Measurements from ENCODE around the gene TRIM7.
"Not testable (repeated sequence)": the region's sequence is repeated elsewhere in the genome, so short reads cannot be mapped to it uniquely, and the experiment has no call there.

Gene TRIM7

DNA sequence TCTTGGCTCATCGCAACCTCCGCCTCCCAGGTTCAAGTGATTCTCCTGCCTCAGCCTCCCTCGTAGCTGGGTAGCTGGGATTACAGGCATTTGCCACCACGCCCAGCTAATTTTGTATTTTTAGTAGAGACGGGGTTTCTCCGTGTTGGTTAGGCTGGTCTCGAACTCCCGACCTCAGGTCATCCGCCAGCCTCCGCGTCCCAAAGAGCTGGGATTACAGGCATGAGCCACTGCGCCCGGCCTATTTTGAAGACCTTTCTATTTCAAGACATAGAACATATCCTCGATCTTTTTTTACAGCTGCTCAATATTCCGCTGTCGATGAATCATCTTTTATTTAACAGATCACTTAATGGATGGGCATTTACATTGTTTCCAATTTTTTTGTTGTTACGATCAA lies 5.7 kb upstream of the TRIM7 start:
- DNase-seq = not testable (repeated sequence)

DNA sequence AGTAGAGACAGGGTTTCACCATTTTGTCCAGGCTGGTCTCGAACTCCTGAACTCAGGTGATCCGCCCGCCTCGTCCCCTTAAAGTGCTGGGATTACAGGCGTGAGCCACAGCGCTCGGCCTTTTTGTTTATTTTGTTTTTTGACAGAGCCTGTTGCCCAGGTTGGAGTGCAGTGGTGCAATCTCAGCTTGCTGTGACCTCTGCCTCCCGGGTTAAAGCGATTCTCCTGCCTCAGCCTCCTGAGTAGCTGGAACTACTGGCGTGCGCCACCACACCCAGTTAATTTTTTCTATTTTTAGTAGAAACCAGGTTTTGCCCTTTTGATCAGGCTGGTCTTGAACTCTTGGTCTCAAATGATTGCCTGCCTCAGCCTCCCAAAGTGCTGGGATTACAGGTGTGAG lies 5.2 kb upstream of the TRIM7 start:
- DNase-seq = not testable (repeated sequence)

DNA sequence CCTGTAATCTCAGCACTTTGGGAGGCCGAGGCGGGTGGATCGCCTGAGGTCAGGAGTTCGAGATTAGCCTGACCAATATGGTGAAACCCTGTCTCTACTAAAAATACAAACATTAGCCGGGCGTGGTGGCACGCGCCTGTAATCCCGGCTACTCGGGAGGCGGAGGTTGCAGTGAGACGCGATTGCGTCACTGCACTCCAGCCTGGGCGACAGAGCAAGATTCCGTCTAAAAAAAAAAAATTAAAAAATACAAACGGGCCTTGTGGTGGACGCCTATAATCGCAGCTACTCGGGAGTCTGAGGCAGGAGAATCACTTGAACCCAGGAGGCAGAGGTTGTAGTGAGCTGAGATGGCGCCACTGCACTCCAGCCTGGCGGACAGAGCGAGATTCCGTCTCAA lies 4.0 kb upstream of the TRIM7 start:
- DNase-seq = not testable (repeated sequence)

DNA sequence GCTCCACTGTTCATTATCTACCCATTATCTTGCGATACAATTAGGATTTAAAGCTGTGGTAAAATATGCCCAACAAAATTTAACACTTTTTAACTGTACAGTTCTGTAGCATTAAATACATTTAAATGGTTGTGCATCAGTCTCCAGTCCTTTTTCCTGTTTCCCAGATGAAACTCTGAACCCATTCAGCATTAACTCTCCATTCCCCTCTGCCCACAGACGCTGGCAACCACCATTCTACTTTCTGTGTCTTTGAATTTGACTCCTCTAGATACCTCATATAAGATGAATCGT lies 2.9 kb upstream of the TRIM7 start:
- DNase-seq = no peak

DNA sequence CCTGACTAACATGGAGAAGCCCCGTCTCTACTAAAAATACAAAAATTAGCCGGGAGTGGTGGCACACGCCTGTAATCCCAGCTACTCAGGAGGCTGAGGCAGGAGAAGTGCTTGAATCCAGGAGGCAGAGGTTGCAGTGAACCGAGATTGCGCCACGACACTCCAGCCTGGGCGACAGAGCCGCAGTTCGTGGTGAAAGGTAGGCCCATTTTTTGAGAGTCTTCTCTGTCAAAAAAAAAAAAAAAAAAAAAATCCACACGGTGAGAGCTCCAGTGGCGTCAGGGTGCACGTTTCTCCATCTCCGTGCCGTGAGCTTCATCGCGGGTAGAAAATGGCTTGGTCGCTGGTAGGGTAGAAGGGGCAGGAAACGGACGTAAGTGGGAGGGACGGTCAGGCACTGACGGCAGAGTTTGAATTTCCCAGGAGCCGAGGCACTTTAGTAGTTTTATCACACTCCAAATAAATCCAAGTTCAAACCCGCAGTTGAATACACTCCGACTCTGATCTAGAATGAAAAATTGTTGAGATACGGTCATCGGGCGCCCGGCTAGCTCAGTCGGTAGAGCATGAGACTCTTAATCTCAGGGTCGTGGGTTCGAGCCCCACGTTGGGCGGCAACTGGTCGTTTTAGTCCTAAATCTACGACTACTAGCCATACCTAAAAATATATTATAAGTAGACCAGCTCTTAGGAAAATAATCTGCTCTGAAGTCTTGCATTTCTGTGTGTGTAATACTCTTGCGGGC lies 2.4 kb upstream of the TRIM7 start:
- DNase-seq = peak; percentile 95

DNA sequence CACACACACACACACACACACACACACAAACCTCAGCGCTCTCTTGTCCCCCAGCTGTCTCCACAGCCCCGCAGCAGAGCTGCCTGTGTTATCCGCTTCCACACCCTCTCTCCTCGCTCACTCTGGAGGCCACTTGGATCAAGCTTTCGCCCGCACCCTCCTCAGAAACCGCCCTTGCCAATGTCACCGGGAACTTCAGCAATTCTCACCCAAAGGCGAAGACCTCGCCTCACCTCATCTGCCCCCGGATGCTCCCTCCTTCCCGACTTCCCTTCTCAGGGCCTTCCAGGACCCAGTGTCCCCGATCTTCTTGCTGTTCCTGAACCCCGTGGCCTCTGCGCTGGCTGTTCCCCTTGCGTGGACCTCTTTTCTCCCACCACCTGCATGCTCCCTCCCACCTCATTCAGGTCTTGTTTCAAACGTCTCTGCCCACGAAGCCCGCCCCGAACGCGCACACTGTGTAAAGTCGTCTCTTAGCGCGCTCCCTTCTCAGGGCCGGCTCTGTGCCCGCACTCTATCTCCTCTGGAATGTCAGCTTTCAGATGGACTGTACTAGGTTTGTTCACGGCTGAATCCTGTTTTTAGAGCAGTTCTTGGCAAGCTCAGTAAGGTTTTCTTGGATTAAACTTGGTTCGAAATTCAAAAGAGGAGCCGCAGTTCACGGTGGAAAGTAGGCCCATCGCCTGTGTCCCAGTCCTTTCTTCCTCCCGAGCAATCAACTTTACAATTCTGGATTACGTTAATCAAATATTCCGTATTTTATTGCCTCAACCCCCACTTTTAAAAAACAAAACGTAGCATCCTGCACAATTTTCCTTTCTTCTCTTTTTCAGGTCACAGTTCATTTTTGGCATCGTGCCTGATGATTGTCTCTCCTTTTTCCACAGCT lies 1.0 kb upstream of the TRIM7 start:
- peak; percentile 29 for DNase-seq

DNA sequence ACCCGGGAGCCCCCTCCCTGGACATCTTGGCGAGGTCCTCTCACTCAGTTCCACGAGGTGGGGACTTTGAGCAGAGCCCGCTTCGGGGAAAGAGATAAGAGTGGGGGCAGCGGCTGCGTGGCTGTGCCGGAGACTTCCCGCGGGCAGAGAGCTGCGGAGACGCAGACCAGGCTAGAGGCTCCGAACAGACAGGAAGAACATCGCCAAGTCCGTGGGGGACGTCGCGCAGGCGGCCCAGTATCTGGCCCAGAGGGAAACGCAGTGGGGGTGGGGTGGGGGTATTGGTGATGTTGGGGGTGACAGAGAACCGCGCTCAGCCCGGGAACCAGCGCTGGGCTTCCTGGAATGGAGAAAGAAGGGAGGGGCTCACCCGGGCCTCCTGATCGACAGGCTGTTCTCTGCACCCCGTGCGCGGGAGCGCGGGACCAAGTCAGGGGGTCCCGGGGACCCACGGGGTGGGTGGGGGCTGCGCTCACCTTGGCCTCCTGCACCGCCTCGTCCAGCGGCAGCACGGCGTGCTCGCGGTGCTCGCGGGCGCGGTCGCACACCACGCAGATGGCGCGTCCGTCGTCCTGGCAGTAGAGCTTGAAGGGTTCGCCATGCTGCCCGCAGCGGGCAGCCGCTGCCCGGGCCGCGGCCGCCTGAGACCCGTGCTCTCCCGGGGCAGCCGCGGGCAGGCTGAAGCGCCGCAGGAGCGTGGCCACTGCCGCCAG lies 727 bp downstream of the TRIM7 start:
- DNase-seq = peak; percentile 46

DNA sequence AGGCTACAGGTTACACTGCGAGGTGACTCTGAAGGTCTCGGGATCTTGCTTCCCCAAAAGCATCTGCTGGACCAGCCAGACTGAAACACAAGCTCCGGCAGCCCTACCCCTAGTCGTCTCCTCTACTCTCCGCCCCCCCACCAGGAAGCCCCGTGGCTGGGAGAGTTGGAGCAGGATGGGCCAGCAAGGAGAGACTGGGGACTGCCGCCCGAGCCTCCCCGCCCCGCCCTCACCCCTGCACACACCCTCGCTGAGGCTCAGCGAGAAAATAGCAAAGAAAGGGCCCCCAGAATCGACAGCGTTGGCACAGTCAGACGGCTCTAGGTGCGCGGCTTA lies 1.3 kb downstream of the TRIM7 start:
- DNase-seq = no peak

DNA sequence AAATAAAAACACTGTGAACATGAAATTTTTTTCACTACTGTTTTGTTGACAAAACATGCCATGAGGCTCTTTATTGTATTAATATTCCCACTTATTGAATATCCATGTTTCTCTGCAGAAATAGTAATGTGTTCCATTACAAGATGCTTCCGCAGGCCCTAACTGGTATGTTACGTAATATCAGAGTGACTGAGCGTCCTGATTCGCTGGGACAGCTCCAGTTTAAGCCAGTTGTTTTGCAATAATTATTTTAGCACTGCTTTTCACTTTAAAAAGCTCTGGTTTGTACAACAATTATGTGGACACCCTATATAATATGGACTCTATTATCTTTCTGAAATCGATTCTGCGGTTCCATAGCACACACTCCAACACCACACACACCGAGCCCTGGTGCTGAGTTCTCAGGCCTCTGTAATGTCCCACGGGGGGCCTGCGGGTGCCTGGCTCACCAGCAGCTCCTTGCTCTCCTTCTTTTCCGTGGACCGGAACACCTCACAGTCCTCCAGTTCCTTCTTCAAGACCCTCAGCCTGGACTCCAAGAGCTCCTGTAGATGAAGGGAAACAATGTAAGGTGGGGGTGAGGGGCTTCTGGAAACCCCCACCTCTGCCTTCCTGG lies 1.8 kb downstream of the TRIM7 start:
- no peak for DNase-seq

DNA sequence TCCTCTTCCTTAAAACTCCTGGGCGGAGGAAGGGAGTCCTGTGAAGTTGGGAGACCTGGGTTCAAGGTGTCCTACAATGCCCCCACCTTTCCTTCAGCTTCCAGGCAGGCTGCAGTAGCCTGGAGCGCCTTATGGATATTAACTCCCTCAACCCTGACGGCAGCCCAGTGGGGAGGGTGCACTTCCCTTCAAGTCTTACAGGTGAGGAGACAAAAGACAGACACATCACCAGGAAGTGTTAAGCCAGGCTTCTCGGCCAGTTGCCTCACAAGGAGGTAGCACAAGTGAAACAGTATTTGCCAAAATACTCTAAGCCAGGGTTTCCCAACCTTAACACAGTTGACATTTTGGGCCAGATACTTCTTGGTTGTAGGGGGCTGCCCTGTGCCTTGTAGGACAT lies 4.2 kb downstream of the TRIM7 start:
- DNase-seq = no peak

DNA sequence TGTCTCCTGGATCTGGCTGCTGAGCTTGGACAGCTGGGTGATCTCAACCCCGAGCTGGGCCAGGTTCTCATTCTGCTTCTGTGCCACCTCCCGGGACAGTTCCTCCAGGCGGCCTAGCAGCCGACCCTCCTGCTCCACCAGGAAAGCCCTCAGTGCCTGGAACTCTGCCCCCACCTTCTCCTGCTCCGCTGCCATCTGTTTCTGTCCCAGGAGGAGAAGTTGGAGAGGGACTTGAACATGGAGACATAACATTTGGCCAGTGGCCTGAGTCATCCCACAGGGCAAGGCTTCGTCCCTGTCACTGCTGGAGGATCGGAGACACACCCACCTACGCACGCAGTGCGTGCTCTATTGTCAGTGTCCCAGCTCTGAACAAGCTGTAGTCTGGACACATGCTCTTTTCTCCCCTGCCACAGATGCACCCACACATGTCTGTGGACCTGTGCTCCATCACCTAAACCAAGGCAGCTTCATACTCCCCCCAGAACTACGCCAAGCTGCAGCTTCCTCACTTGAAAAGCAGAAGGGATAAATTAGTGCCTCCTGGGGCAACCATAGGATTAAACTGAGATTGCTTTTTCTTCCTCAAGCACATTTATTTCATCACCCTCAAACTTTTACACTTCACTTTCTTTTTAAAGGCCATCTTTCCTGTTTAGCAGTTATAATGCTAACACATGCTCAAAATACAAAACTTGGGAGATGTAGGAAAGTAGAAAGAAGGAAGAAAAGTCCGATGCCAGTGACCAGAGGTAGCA lies 4.9 kb downstream of the TRIM7 start:
- DNase-seq = no peak

DNA sequence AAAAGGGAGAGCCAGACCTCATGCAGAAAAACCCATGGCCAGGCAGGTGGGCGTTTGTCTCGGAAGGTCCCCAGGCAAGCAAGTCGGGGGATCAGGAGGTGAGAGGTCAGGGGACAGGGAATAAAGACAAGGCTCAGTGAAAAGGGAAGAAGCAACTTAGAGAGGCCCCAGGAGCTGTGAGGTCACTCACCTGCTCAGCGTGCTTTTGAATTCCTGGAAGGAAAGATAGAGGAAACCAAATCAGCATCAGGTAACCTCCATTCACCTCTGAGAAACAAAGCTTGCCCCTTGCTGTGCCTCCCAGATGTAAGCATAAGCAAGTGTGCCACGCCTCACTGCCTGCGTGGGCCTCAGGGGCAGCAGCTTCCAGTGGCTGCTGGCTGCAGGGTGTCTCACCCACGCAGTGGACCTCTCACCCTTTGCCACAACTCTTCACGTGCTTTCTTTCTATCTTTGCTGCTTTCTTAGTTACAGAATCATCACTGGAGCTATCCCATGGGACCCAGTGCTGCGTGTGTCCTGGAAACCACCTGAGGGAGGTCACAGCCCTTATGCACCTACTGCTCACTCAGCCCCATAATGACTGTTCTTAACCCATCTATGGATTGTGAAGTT lies 6.0 kb downstream of the TRIM7 start:
- no peak for DNase-seq

DNA sequence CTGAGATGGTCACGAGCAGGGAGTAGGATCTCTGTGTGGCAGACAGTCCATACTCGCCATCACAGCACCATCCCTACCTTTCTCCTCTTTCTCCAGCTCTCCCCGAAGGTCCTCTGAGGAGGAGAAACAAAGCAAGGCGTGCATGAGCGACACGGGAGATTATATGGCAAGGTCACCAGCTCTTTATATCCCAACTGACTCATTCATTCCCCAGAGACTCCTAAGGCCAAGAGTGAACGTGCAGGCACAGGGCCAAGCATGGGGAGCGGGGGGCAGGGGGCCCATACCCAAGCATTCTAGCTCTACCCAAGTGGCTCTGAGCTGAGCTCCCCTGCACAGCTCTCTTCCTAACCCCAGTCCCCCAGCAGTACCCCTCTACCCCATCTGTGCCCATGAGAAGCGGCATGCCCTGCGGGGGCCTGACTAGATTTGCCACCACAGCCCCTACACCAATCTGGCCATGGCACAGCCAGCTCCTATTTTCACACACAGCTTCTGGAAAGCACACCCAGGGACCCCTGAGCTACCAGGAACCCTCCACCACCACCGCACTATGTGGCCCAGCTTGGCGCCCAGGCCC lies 6.8 kb downstream of the TRIM7 start:
- no peak for DNase-seq

DNA sequence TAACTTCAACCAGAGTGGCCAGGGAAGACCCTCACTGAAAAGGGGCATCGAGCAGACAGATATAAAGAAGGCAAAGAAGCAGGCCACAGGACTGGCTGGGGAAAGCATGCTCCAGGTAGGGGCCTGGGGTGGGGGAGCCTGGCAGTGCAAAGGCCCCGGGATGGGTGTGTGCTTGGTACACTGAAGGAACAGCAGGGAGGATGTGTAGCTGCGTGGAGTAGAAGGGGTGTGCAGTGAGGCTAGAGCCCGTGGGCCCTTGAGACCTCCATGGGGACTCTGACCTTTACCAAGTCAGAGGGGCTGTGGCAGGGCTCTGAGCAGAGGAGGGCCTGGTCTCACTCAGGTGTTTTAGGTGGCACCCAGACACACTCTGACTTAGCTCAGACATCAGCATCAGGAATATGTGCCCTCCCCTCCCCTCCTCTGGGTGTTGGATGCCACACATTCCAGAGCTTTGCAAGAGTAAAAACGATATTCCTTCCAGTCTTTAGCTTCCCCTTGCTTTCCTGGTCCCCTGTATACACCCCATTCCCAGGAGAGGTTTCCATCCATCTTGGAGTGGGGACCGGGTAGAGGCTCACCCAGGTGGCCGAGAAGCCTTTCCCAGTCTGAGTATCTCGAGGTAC lies 7.6 kb downstream of the TRIM7 start:
- DNase-seq = peak; percentile 22

DNA sequence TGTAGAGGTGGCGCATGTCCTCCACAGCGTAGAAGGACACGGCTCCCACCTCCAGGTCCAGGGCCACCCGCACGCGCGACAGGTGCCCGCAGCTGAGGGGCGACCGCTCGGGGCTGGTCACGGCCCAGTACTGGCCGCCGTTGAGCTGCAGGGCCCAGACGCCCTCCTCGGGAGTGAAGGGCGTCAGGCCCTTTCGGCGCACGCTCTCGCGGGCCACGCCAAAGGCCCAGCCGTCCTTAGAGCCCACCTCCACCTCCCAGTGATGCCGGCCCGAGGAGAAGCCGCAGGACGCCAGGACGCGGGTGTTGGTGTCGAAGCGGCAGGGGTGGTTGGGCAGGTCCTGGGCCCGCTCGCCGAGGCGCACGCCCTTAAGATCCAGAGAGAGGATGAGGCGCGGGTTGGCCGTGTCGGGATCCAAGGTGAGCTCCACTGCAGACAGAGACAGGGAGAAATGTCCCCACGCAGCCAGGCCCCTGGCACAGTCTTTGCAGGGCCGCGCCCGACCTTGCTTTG lies 9.7 kb downstream of the TRIM7 start:
- no peak for DNase-seq

DNA sequence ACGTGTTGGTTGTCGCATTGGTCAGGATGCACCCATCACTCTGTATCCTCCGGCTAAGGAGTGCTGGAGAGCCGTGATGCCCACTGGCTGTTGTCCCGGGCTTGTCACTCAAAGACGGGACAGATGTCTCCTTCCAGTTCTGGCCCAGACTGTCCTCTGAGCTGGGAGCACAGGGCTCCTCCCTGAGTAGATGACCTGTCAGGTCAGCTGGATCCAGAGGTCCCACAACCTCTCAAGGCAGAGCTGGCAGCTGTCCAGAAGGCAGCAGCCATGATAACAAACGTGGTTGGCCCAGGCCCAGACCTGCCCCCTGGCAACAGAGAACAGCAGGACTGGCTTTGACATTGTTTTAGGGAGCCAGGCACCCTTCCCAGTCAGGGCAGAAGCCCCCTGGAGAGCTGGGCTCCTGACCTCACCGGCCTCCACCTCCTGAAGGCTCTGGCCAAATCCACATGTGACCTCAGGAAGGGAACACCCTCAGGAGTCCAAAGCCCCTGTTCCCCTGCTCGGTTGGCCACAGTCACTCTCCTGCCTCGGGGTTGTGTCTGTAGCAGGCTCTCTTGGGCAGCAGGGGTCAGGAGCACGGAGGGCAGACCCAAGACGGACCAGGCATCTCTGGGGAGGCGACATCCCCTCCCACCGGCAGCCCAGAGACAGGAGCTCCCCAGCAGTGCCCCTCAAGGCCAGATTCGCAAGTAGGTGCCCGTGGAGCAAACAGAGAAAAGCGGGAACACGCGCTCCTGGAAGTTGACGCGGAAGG lies 10.3 kb downstream of the TRIM7 start:
- no peak for DNase-seq

DNA sequence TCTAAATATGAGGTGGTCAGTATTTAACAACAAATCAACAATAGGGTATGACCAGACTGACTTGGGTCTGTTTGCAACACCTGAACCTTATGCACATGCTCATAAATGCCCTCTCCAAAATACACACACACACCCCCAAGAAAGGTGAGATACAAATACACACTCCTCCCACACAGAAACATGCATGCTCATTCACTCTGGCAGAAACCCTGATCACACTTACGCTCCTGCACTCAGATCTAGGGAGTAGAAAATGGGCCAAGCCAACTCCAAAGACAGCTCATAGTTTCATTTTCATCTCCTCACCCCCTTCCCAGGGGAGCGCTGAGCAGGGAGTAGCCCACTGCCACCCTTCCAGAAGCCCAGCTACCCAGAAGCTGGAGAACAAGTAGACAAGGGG lies 11.3 kb downstream of the TRIM7 start:
- no peak for DNase-seq

DNA sequence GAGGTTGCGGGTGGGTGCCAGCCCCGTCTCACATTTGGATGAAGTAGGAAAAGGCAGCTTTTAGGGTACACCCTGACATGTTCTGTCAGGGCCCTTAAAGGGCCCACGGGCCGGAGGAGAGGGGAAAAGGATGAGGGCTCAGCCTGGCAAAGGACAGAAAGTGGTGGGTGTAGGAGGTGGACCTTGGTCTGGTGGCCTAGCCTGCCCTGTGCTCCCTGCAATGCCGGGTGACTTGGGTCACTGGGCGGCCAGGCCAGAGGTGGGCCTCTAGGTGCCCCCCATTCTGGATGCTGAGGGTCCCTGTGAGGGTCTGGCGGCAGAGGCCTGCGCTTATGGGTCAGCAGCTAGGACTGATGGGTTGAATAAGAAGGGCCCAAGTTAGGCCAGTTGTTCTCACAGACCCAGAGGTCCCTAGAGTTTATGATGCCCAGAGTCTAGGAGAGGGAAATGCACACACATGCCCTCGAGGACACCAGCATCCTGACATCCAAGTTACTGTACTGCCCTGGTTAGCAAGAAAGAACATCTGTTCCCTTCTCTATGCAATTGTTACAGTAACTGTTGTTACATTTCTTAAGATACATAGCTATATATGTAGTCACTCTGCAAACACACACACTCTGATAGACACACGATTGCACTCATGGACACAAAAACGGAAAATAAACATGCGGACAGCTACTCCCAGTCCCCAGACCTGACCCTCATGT lies 12.5 kb downstream of the TRIM7 start:
- no peak for DNase-seq

DNA sequence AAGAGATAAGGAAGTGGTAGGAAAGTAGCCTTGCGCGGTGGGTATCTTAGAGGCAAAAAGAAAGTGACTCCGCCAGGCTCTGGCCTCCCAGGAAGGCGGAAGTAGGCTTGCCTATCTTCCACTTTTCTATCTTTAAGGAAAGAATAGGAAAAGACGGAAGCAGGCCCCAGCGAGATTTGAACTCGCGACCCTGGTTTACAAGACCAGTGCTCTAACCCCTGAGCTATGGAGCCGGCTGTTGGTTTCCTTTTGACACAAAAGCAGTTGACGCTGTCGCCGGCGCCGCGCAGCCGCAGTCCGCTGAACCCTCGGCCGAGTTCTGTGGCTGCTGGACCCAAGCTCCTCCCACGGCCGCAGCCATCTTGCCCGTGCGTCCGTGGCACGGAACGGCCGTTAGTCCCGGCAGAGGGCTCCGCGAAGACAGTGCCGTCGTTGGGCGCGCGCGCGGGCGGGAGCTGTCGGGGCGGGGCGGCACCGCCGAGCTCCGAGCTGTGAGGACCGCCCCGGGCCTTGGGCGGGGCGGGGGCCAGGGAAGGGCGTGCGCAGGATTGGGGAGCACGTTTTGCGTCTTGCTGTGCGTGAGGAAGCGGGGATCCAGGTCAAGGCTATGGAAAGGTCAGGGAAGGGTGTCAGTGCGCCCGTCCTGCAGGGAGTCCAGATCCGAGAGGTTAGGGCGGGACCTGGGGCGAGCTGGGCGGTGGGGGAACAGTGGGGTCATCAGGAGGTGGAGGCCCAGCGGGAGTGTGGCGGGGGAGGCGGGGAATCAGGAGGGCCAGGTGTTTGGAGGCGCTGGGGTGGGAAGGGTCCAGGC lies 13.3 kb downstream of the TRIM7 start:
- peak; percentile 97 for DNase-seq
